ENCODE results near the gene PTPN12.

PTPN12 gene

GRCh38 chr7:77561352-77561751 lies 24.3 kb downstream of the PTPN12 start:
- POLR2A ChIA-PET, result no interaction called here
- TF ChIP-seq, protein P1, sequence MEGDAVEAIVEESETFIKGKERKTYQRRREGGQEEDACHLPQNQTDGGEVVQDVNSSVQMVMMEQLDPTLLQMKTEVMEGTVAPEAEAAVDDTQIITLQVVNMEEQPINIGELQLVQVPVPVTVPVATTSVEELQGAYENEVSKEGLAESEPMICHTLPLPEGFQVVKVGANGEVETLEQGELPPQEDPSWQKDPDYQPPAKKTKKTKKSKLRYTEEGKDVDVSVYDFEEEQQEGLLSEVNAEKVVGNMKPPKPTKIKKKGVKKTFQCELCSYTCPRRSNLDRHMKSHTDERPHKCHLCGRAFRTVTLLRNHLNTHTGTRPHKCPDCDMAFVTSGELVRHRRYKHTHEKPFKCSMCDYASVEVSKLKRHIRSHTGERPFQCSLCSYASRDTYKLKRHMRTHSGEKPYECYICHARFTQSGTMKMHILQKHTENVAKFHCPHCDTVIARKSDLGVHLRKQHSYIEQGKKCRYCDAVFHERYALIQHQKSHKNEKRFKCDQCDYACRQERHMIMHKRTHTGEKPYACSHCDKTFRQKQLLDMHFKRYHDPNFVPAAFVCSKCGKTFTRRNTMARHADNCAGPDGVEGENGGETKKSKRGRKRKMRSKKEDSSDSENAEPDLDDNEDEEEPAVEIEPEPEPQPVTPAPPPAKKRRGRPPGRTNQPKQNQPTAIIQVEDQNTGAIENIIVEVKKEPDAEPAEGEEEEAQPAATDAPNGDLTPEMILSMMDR (IDR thresholded peaks at IDR 0.05; ENCODE audit: control extremely low read depth, extremely low read depth, low read depth, missing control alignments), result no peak
- peak; percentile 38 for DNase-seq (ENCODE audit: extremely low spot score)
- CTCF ChIA-PET, result interaction anchor here (0.9 kb wide), 1 partner anchor 12 kb away, joined by 3 read pairs; no protein-coding TSS in a partner anchor

DNA sequence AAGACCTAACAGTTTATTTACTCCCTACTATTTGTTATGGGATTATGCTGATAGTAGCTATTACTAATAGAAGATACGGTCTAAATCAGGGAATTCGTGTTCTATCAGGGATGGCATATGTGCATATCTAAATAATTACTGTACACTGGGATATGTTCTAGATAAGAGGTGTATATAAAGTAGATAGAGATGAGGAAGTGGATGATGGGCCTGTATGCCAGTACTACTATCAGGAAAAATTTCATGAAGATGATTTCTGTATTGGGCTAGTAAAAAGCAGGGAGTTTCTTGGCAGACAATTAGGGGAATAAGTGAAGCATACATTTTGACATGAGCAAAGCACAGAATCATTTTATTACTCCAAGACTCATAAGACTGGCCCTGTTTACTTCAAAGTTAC lies 26.2 kb downstream of the PTPN12 start:
- ChIA-PET POLR2A (interaction anchor here (0.6 kb wide), 1 partner anchor 340 kb away, joined by 3 read pairs; no protein-coding TSS in a partner anchor), CTCF (no interaction called here)
- no peak for DNase-seq (ENCODE audit: extremely low spot score)
- TF ChIP-seq, protein P1 (IDR thresholded peaks at IDR 0.05; ENCODE audit: control extremely low read depth, extremely low read depth, low read depth, missing control alignments), result no peak

- TF ChIP-seq, protein P1 (IDR thresholded peaks at IDR 0.05; ENCODE audit: control extremely low read depth, extremely low read depth, low read depth, missing control alignments), result no peak
- ChIA-PET CTCF (interaction anchor here (0.8 to 1.4 kb wide), 5 partner anchors 8 to 42 kb away, joined by 3 to 4 read pairs (median 3); no protein-coding TSS in a partner anchor), POLR2A (no interaction called here)
- DNase-seq (ENCODE audit: extremely low spot score), result no peak
Measured at GRCh38 chr7:77565917-77566316, 28.8 kb downstream of the PTPN12 start.

- POLR2A ChIA-PET, result no interaction called here
- CTCF ChIA-PET, result interaction anchor here (1.1 to 1.4 kb wide), 2 partner anchors 11 kb away, joined by 3 to 4 read pairs; no protein-coding TSS in a partner anchor
- TF ChIP-seq, protein P1 (IDR thresholded peaks at IDR 0.05; ENCODE audit: control extremely low read depth, extremely low read depth, low read depth, missing control alignments), result no peak
- DNase-seq (ENCODE audit: extremely low spot score), result no peak
Measured at GRCh38 chr7:77566421-77566820, 29.3 kb downstream of the PTPN12 start.

- POLR2A ChIA-PET, result no interaction called here
- CTCF ChIA-PET, result no interaction called here
- no peak for DNase-seq (ENCODE audit: extremely low spot score)
- TF ChIP-seq, protein P1 (IDR thresholded peaks at IDR 0.05; ENCODE audit: control extremely low read depth, extremely low read depth, low read depth, missing control alignments), result no peak
Measured at GRCh38 chr7:77569514-77570232, 32.6 kb downstream of the PTPN12 start.

- ChIA-PET CTCF (no interaction called here), POLR2A (no interaction called here)
- TF ChIP-seq, protein P1 (IDR thresholded peaks at IDR 0.05; ENCODE audit: control extremely low read depth, extremely low read depth, low read depth, missing control alignments), result no peak
- DNase-seq (ENCODE audit: extremely low spot score), result no peak
Measured at GRCh38 chr7:77570330-77571011, 33.4 kb downstream of the PTPN12 start.

Measured in GM10248 (cell line).